Neural cell (in vitro differentiated cells): ENCODE data around the gene GRAP. TPM values are rescaled to one million over a fixed set of nuclear protein-coding genes. Genes with fewer than 3 reads are reported as not detected.

Experiments used
- H2AFZ ChIP-seq: fragments of 200-600, 300-800 bp; sonication (generic), shearing (Covaris generic); 2 replicates; pipeline ENCODE4 v1.6.0; 2014; ENCODE audit warnings: low read depth, mild to moderate bottlenecking, antibody characterized with exemption, low read length, moderate library complexity
- H3F3A ChIP-seq: fragments of 200-600 bp; shearing (Covaris generic); 2 replicates; pipeline ENCODE4 v1.6.1; 2016; ENCODE audit warnings: mild to moderate bottlenecking, moderate library complexity, mixed read lengths, antibody characterized with exemption, low read length; ENCODE audit not compliant: insufficient read depth, poor library complexity, severe bottlenecking
- H3K27ac ChIP-seq: fragments of 200-600, 300-800 bp; sonication (generic), shearing (Covaris generic); 2 replicates; pipeline ENCODE4 v1.5.1; 2014; ENCODE audit warnings: mild to moderate bottlenecking, low read length, moderate library complexity
- H3K27me3 ChIP-seq: fragments of 300-800, 200-600 bp; sonication (generic), shearing (Covaris generic); 2 replicates; pipeline ENCODE4 v1.6.0; 2014; ENCODE audit warnings: mild to moderate bottlenecking, low read depth, low read length, moderate library complexity; ENCODE audit not compliant: insufficient read depth
- H3K36me3 ChIP-seq: fragments of 300-800, 200-600 bp; sonication (generic), shearing (Covaris generic); 2 replicates; pipeline ENCODE4 v1.5.1; 2014; ENCODE audit warnings: mild to moderate bottlenecking, antibody characterized with exemption, low read length, moderate library complexity; ENCODE audit not compliant: insufficient read depth
- H3K4me2 ChIP-seq: fragments of 300-800, 200-600 bp; sonication (generic), shearing (Covaris generic); 2 replicates; pipeline ENCODE4 v1.6.0; 2014; ENCODE audit warnings: mild to moderate bottlenecking, low read length
- H3K4me3 ChIP-seq: fragments of 300-800, 200-600 bp; sonication (generic), shearing (Covaris generic); 2 replicates; pipeline ENCODE4 v1.5.1; 2014; ENCODE audit warnings: mild to moderate bottlenecking, low read length, moderate library complexity
- H3K79me2 ChIP-seq: fragments of 200-600 bp; shearing (Covaris generic); replicated peaks from 2 replicates; pipeline ENCODE4 v1.6.0; 2014; ENCODE audit warnings: mild to moderate bottlenecking, low read length, moderate library complexity; ENCODE audit not compliant: insufficient read depth
- H3K9ac ChIP-seq: fragments of 300-800, 200-600 bp; sonication (generic), shearing (Covaris generic); 2 replicates; pipeline ENCODE4 v1.6.1; 2016; ENCODE audit warnings: mild to moderate bottlenecking, low read length, mixed read lengths
- H3K9me2 ChIP-seq: fragments of 200-600 bp; shearing (Covaris generic); 2 replicates; pipeline ENCODE4 v1.6.1; 2016; ENCODE audit warnings: mild to moderate bottlenecking, low read length, mixed read lengths; ENCODE audit not compliant: insufficient read depth
- H3K9me3 ChIP-seq: fragments of 200-600, 300-800 bp; sonication (generic), shearing (Covaris generic); 2 replicates; pipeline ENCODE4 v1.6.1; 2016; ENCODE audit warnings: mild to moderate bottlenecking, mixed run types, low read length, moderate library complexity, mixed read lengths
- H4K20me1 ChIP-seq: fragments of 200-600 bp; shearing (Covaris generic); 2 replicates; pipeline ENCODE4 v1.6.1; 2016; ENCODE audit warnings: mild to moderate bottlenecking, mixed run types; ENCODE audit not compliant: insufficient read depth
- CTCF ChIP-seq: fragments of 450-650 bp; IDR thresholded peaks from 2 replicates; pipeline ENCODE4 v1.5.1; 2014; ENCODE audit warnings: antibody characterized with exemption, mild to moderate bottlenecking, moderate library complexity; ENCODE audit not compliant: poor library complexity, severe bottlenecking
- EP300 ChIP-seq: fragments of 450-650 bp; conservative IDR thresholded peaks from 2 replicates; pipeline ENCODE4 v1.6.1; 2014; ENCODE audit warnings: antibody characterized with exemption, mild to moderate bottlenecking, moderate library complexity; ENCODE audit not compliant: poor library complexity, severe bottlenecking
- EZH2 ChIP-seq: fragments of 200-600, 300-800 bp; shearing (Covaris generic), sonication (generic); IDR thresholded peaks from 2 replicates; pipeline ENCODE4 v1.6.1; 2014; ENCODE audit warnings: antibody characterized with exemption, low read length, borderline replicate concordance, mild to moderate bottlenecking; ENCODE audit not compliant: insufficient read depth, poor library complexity, severe bottlenecking
- MXI1 ChIP-seq: fragments of 450-650 bp; conservative IDR thresholded peaks from 2 replicates; pipeline ENCODE4 v1.6.1; 2014; ENCODE audit warnings: antibody characterized with exemption, mild to moderate bottlenecking; ENCODE audit not compliant: poor library complexity, severe bottlenecking
- POLR2AphosphoS5 ChIP-seq: IDR thresholded peaks from 2 replicates; pipeline ENCODE4 v1.6.1; 2012
- RAD21 ChIP-seq: fragments of 450-650 bp; conservative IDR thresholded peaks from 2 replicates; pipeline ENCODE4 v1.6.1; 2014; ENCODE audit warnings: antibody characterized with exemption, mild to moderate bottlenecking, moderate library complexity
- REST ChIP-seq: IDR thresholded peaks from 2 replicates; pipeline ENCODE4 v1.6.1; 2012; ENCODE audit warnings: borderline replicate concordance
- SMC3 ChIP-seq: fragments of 450-650 bp; conservative IDR thresholded peaks from 2 replicates; pipeline ENCODE4 v1.6.1; 2014; ENCODE audit warnings: antibody characterized with exemption, mild to moderate bottlenecking, moderate library complexity; ENCODE audit not compliant: poor library complexity
- TAF1 ChIP-seq: IDR thresholded peaks from 2 replicates; pipeline ENCODE4 v1.6.1; 2012; ENCODE audit warnings: low read depth
- polyA plus RNA-seq: library from polyadenylated mRNA; depleted of rRNA; stranded (reverse); fragments of >200 nt; gene quantifications from 2 replicates; pipeline ENCODE4 v1.2.3, GENCODE V29; 2014

GRAP gene
- polyA plus RNA-seq, 1 donor from 2014 or later: 0.42 TPM

DNA sequence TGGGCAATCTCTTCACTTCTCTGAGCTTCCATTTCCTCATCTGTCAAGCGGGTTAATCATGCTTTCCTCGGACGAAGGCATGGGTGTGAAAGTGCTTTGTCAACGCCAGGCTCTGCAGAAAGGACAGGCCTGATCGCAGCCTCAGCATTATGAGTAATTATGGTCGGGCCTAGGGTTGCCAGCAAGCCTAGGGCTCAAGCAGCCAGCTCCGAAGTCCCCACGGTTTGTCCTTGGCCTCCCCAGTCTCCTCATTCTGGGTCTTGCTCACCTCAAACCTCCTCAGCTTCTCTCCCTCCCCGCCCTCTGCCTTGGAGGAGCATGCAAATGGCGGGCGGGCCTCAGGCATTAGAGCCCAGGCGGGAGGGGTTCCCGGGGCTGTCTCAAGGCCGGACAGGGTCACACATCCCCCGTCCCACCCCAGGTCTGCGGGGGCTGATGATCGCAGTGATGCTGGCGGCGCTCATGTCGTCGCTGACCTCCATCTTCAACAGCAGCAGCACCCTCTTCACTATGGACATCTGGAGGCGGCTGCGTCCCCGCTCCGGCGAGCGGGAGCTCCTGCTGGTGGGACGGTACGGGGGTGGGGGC, 32.0 kb downstream of the GRAP start:
- Histone ChIP-seq H3K79me2 (no peaks in the 10 kb centered on the region), H3K36me3 (no peaks in the 10 kb centered on the region), H2AFZ (no peak overlapping the region), H3F3A (no peaks in the 10 kb centered on the region), H3K4me2 (no peak overlapping the region), H3K9me2 (no peaks in the 10 kb centered on the region), H3K9ac (no peak overlapping the region), H3K27ac (no peak overlapping the region), H4K20me1 (no peaks in the 10 kb centered on the region), H3K27me3 (no peaks in the 10 kb centered on the region), H3K9me3 (no peaks in the 10 kb centered on the region), H3K4me3 (no peak overlapping the region)
- TF ChIP-seq SMC3 (no peak), CTCF (no peak), POLR2AphosphoS5 (no peak), TAF1 (no peak), EZH2 (no peak), REST (no peak), EP300 (no peak)

- Histone ChIP-seq H3K79me2 (no peaks in the 10 kb centered on the region), H3K36me3 (no peaks in the 10 kb centered on the region), H3F3A (no peaks in the 10 kb centered on the region), H4K20me1 (no peaks in the 10 kb centered on the region), H3K27ac (no peak overlapping the region), H2AFZ (no peak overlapping the region), H3K4me2 (no peak overlapping the region), H3K4me3 (no peak overlapping the region), H3K9me3 (no peaks in the 10 kb centered on the region), H3K9ac (no peak overlapping the region), H3K27me3 (no peaks in the 10 kb centered on the region), H3K9me2 (no peaks in the 10 kb centered on the region)
- TF ChIP-seq REST (no peak), MXI1 (no peak), EP300 (no peak), POLR2AphosphoS5 (no peak), RAD21 (no peak), CTCF (no peak), TAF1 (no peak), EZH2 (no peak), SMC3 (no peak)
Observed at GRCh38 chr17:19013806-19014627, 32.7 kb downstream of the GRAP start.
